Coronary artery (tissue), 2 donors: Measurements from ENCODE around the gene ABT1.
A peak's percentile ranks its signal among the peaks of the same experiment; 100 is the strongest.
"Not testable (repeated sequence)": the region's sequence is repeated elsewhere in the genome, so short reads cannot be mapped to it uniquely, and the experiment has no call there.

Experiments
- DNase-seq: peaks from one replicate; pipeline ENCODE4 v3.0.0-alpha.2; 2017; ENCODE audit warnings: low spot score
- H3K27ac ChIP-seq, 2 donors: fragments of 200-600 bp; sonication (generic); one replicate each; pipeline ENCODE4 v1.5.1; 2016 to 2019
- H3K4me3 ChIP-seq: fragments of 200-600 bp; sonication (generic); 2 replicates; pipeline ENCODE4 v1.5.1; 2016; ENCODE audit warnings: mild to moderate bottlenecking, moderate library complexity
- CTCF ChIP-seq: fragments of 200-600 bp; sonication (generic); IDR thresholded peaks from one replicate; pipeline ENCODE4 v1.5.1; 2019; ENCODE audit warnings: antibody characterized with exemption

ABT1 gene

GRCh38 chr6:26596579-26597388, at the start of gene ABT1:
Gene ABT1, plus strand, starts transcription at chr6:26596953. Its CDS starts 30 bp downstream, at chr6:26596983.
- peak; percentile 99 for DNase-seq
- no peak for TF ChIP-seq CTCF
- Histone ChIP-seq H3K4me3 (peak within 1 kb of the TSS; percentile 86), H3K27ac (peak within 1 kb of the TSS; percentile 73 to 84)

GRCh38 chr6:26547363-26547762, 49.4 kb upstream of the ABT1 start:
- H3K27ac ChIP-seq, DNase-seq, H3K4me3 ChIP-seq: not testable (repeated sequence)

- Histone ChIP-seq H3K27ac (peak overlapping the region in 1 of 2 donors; percentile 63), H3K4me3 (peak overlapping the region; percentile 80)
- no peak for DNase-seq
- no peak for TF ChIP-seq CTCF
Observed at GRCh38 chr6:26550250-26550993, 46.3 kb upstream of the ABT1 start.

GRCh38 chr6:26552205-26552604, 44.5 kb upstream of the ABT1 start:
- DNase-seq: no peak
- Histone ChIP-seq H3K27ac (no peak overlapping the region), H3K4me3 (no peak overlapping the region)
- no peak for TF ChIP-seq CTCF

- TF ChIP-seq CTCF: no peak
- no peak for DNase-seq
- peak overlapping the region; percentile 75 to 84 for H3K27ac ChIP-seq
- peak overlapping the region; percentile 67 for H3K4me3 ChIP-seq
Observed at GRCh38 chr6:26552640-26553188, 44.0 kb upstream of the ABT1 start.

- TF ChIP-seq CTCF: no peak
- DNase-seq: no peak
- H3K27ac ChIP-seq: peak overlapping the region; percentile 75 to 84
- peak overlapping the region; percentile 67 for H3K4me3 ChIP-seq
Observed at GRCh38 chr6:26553264-26553634, 43.5 kb upstream of the ABT1 start.

- peak overlapping the region; percentile 75 to 84 for H3K27ac ChIP-seq
- no peak for TF ChIP-seq CTCF
- peak; percentile 83 for DNase-seq
Observed at GRCh38 chr6:26553635-26554446, 42.9 kb upstream of the ABT1 start.

More at GRCh38 chr6:26553635-26554446, 42.9 kb upstream of the ABT1 start:
- H3K4me3 ChIP-seq: peak overlapping the region; percentile 67
